ENCODE measurements around the gene STARD3NL. TPM values are rescaled to one million over a fixed set of nuclear protein-coding genes. Genes with fewer than 3 reads are reported as not detected.

STARD3NL gene
- total RNA-seq: 45.6 and 68.1 TPM in 2 replicates

DNA sequence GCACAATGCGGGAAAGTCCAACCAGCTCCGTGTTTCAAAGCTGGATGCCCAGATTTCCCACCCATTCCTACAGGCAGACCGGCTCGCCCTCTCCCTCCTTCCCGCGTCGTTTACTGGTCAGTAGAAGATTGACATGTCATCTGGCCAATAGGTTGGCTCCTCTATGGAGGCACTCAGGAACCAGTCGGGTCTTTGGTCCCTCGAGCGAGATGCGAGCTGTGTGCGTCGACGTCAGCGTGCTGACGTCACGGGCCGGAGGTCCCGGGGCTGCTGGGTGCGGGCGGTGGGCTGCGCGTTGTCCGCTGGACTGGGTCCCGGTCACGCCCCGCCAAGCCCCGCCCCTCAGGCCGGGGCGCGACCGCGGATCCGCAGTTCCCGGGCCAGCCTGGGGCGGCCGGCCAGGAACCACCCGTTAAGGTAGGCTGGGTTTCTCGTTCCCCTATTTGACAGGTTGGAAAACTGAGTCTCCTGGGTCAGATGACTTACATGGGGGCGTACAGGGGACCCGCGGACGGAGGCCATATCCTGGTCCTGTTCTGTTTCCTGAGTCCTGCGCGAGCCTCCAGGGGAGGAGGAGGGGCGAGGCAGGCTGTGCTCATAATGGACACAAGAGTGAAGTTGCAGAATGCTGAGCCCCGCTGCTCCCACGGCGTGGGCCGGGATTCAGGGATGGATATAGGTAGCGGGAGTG is at the start of gene STARD3NL:
STARD3NL (plus strand) TSS at position 242 of the 691 bp plus-strand sequence. CDS start 29,260 bp downstream, outside the sequence.

GRCh38 chr7:38273286-38273995 is 95.4 kb downstream of the STARD3NL start, which contains the start of gene TARP:
TARP (minus strand) TSS chr7:38273636.

Measured in smooth muscle cell of the pulmonary artery (primary cell).